NCI-H69 (cell line): Measurements from ENCODE around the gene GCAT.

Source experiments
- DNase-seq: peaks from one replicate; lab custom pipeline; 2025; lab: John Stamatoyannopoulos, UW

Gene GCAT

DNA sequence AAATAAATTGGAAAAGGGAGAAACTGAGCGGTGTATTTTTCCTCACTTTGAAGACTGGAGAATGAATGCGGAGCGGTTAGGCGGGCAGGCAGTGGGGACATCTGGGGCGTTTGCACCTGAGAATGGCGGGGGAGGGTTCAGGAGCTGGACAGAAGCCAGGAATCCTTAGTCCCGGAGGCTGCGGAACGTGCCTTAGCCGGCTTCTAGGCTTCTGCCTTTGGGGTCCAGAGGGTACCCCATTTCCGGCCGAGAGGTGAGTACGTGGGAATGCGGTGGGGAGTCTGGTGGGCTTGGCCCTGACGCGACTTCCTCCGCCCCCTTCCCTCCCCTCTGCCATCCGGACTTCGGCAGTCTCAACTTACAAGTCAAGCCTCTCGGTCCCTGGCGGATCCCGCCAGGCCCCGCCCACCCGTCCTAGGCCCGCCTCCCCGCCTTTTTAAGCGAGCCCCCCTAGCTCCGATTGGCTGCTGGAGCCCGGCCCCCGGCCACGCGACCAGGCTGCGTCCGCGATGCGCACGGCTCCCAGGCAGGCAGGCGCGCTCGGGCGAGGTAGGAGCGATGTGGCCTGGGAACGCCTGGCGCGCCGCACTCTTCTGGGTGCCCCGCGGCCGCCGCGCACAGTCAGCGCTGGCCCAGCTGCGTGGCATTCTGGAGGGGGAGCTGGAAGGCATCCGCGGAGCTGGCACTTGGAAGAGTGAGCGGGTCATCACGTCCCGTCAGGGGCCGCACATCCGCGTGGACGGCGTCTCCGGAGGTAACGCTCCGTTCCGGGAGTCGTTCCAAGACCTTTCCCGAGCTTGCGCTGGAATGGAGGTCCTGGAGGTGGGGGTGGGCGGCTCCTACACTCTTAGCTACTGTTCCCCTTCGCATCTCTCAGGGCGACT, at the start of gene GCAT:
Gene GCAT (plus strand): TSS at position 525 of the 884 bp plus-strand sequence. CDS start 34 bp downstream, at position 559.
- peak; percentile 99 for DNase-seq

DNA sequence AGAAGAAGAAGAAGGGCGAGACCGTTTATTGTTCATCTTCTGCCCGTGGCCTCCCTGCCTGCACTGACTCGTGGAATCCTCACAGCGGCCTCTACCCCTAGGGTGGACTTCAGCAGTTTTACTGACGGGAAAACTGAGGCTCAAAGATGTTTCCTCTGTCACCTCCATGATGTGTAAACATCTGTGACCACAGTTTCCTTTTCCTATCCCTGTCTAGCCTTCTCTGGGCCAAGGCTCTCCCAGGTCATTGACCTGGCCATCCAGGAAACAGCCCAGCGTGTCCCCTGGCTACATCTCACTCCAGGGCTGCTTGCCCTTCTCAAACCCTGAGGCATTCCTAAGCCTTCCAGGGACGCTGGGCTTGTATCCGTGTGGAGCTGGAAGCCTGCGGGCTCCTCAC, 49.0 kb upstream of the GCAT start:
- DNase-seq = no peak

DNA sequence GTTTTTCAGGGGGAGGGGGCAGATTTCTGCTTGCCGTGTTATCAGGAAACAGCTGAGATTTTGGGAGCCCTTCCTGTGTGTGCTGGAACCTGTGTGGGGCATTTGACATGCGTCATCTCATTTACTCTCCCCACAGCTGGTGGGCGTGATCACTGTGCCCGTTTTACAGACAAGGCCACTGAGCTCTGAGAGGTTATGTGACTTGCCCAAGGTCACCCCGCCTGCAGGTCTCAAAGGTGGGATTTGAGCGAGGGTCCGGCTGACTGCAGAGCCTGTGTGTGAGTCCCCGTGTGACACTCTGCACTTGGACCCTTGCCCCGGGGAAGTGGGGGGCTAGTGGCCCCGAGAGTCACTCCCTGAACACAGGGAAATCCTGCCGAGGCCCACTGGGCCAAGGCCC, 48.5 kb upstream of the GCAT start:
- DNase-seq = no peak

GRCh38 chr22:37760152-37760551, 47.6 kb upstream of the GCAT start:
- peak; percentile 63 for DNase-seq

DNA sequence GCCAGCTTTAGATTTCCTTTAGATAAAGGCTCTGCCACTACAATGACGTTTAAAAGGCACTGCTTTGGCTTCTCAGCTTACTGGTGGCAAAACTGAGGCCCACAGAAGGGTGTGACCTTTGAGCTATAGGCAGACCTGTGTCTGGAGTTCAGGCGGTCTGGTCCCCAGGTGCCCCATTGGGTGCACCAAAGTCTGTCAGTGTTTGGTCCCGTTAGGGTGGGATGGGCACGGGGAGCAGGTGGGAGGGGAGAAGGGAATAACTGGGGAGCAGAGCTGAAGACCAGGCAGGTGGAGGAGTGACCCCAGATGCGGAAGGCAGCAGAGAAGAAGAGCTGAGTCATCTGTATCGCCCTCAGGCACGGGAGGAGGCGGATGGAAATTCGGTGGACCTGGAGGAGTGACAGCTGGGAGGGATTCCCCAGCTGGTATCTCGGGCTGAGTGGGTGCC, 45.3 kb upstream of the GCAT start:
- peak; percentile 34 for DNase-seq

DNA sequence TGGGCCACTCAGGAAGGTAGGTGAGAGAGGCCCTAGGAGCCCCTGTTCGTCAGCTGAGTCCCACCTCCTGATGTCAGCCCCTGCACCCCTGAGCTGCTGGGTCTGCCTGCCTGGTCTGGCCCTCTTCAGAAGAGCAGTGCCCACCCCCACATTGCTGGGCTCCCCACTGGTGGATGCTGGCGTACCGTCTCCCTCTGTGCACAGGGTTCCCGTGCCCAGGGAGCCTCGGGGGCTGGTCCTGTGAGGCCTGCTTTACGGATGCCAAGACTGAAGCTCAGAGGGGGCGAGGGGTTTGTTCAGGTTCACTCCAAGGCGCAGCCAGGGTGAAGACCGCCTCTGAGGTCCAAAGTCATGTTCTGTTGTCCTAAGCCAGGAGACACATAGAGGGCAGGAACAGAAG, 44.7 kb upstream of the GCAT start:
- DNase-seq = no peak

- no peak for DNase-seq
Observed at GRCh38 chr22:37763652-37764051, 44.1 kb upstream of the GCAT start.

DNA sequence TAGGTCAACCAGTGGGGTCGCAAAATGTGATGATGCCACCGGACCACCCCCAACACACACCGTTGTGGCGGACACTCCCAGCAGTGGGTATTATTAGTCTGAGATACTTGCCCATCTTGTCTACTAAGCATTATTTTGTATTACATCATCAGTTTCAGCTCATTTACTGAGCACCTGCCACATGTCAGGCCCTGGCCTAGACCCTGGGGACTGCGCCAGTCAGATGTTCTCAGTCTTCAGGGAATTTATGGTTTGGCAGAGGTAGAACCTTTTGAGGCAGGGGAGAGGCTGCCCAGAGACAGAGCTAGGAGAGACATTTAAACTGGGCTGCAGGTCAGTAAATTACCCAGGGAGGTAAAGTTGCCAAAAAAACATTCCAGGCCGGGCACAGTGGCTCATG, 43.1 kb upstream of the GCAT start:
- DNase-seq = peak; percentile 25

GRCh38 chr22:37765498-37765897, 42.2 kb upstream of the GCAT start:
- no peak for DNase-seq

DNA sequence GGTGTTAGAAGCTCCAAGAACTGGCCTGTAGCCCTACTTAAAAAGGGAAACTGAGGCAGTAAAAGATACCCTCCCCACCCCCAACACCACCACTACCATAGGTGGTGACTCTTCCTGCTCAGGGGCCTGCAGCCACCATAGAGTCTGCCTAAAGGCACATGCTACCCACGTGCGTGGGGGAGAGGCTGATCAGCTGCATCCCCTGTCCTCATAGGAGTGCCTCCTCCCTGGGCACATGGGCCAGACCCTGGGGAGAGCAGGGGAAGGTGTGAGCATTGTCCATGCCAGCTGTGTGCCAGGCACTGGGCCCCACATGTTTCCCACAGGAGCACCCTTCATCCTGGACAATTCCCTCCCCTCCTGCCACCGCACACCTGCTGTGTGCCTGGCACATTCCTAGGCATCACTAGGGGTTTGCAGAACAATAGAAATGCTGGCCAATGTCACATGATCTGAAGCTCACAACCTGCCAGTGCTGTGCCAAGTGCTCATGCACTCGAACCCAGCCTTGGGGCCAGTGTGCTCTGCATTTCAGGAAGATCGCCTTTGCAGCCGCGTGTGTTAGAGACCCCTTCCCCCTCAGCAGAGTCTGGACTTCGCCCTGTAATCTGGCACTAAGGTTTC, 41.7 kb upstream of the GCAT start:
- DNase-seq = no peak

DNA sequence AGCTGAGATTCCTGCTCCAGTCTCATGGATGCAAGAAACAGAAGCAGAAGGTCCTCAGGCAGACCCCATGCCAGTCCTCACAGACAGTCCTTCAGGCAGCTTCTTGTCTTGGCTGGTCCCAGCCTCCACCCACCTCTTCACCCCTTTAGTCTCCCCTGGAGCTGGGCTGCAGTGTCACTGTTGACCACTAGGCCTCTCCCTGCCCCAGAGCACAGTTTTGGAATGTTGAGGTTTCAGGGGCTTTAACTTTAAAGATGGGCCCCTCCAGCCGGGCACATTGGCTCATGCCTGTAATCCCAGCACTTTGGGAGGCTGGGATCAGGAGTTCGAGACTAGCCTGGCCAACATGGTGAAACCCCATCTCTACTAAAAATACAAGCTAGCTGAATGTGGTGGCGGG, 39.5 kb upstream of the GCAT start:
- no peak for DNase-seq

DNA sequence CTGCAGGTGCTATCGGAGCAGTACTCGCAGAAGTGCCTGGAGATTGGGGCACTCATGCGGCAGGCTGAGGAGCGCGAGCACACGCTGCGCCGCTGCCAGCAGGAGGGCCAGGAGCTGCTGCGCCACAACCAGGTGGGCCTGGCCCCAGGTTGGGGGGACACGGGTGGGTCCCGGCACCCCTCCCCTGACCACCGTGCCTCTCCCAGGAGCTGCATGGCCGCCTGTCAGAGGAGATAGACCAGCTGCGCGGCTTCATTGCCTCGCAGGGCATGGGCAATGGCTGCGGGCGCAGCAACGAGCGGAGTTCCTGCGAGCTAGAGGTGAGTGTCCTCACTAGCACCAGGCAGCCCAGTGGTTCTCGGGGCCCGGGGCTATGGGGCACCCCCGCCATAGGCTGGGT, 38.7 kb upstream of the GCAT start:
- DNase-seq = no peak

DNA sequence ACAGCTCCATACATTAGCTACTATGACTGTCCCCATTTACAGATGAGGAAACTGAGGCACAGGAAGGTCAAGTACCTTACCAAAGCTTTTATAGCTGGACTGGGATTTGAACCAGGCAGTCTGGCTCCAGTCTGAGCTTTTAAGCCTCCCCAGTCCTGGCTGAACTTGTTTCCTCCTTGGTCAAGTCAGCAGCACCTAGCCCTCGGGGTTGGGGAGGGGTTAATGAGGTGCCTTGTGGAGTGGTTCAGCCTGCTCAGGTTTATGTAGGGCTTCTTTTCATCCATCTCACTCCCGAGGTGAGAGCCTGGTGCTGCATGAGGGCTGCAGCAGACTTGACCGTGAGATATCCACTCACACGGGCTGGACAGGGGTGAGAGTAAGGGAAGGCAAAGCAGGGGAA, 36.7 kb upstream of the GCAT start:
- no peak for DNase-seq

DNA sequence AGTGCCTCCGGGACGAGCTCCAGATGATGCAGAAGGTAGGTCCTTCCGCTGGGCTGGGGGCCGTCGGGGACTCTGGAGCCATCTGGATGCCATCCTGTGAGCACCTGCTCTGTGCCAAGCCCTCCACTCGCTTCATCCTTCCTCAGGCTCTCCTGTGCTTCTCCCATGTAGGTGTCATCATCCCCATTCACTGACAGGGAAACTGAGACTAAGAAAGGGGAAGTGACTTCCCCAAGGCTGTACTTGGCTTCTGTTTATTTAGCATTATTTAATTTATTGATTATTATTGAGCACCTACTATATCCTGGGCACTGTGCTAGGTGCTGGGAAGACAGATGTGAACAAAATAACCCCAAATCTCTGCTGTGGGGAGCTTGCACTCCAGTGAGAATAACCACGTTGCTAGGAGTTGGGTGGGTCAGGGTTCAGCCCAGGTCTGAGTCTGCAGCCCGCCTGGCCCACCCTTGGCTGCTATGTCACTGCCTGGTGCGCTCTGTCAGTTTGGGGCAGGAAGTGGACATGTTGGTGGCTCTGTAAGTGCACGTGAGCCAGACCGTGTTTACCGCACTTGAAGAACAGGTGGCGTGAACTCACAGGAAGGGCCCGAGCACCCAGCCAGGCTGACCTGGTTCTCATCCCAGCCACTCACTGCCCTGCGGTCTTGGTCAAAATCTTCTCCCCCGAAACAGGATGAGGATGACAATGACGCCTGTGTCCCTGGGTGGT, 35.9 kb upstream of the GCAT start:
- no peak for DNase-seq

DNA sequence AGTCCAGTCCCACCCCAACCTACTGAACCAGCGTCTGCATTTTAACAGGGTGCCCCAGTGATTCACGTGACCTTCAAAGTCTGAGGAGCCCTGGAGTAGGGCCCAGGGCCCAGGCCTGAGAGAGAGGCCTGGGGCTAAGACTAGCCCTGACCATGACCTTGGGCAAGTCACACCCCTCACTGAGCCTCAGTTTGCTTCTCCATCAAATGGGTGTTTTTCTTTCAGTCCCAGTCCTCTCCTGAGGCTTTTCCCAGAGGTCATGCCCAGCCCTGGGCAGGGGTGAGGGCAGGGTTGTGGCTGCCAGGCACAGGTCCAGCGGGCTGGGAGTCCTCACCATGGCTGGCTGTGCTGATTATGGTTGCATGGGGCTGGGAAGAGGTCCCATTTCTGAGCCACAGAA, 33.0 kb upstream of the GCAT start:
- no peak for DNase-seq

- DNase-seq = no peak
Observed at GRCh38 chr22:37775785-37776638, 31.7 kb upstream of the GCAT start.

GRCh38 chr22:37776639-37777005, 31.1 kb upstream of the GCAT start:
- DNase-seq = no peak

DNA sequence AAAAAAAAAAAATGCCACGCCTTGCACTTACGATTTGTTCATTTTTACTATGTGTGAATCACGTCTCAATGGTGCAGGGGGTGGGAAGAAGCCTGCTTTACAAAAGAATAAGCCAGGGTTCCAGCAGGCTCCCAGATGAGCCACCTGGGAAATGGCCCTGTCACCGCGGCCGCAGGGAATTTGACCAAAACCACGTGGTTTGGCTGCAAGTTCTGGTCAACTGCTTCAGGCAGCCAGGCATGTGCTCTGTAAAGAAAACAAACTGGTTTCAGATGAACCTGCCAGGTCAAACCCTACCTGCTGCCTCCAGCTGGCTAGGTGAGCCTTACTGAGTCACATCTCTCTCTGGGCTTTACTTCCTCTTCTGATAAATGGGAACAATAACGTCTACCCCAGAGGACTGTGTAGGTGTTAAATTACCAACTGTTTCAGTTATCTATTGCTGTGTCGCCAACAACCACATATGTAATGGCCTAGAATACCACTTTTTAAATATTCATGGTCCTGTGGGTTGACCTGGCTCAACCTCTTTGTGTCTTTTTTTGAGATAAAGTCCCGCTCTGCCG, 30.5 kb upstream of the GCAT start:
- peak; percentile 86 for DNase-seq

DNA sequence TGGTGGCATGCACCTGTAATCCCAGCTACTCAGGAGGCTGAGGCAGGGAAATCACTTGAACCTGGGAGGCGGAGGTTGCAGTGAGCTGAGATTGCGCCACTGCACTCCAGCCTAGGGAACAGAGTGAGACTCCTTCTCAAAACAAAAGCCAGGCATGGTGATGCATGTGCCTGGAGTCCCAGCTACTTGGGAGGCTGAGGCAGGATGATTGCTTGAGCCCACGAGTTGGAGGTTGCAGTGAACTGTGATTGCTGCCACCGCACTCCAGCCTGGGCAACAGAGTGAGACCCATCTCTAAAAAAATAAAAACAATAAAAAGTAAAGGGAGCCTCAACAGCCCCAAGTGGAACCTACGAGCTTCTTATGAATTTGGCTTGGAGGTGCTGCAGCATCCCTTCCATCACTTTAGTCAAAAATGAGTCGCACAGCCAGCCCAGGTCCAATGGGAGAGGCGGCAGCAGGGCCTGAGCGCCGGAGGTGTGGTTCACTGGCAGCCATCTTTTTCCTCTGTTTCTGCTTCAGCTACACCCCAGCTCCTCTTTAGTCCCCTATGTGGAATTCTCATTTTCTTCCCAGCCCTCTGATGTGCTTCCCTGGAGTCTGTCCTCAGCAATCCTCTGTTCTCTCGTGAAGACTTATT, 29.2 kb upstream of the GCAT start:
- no peak for DNase-seq

GRCh38 chr22:37781434-37782059, 26.2 kb upstream of the GCAT start:
- DNase-seq = no peak
